ENCODE data around the gene TEPSIN. TPM values are rescaled to one million over a fixed set of nuclear protein-coding genes. Genes with fewer than 3 reads are reported as not detected.

Gene TEPSIN
- total and polyA plus RNA-seq, 12 donors: 3.1 to 144 (median 40.6) TPM

GRCh38 chr17:81212365-81212764 lies 26.5 kb downstream of the TEPSIN start:
- no peaks in the 10 kb centered on the region for H3K9me3 ChIP-seq (replicated peaks in 1 of 3)
- no peak overlapping the region for H3K4me3 ChIP-seq
- no peak for DNase-seq
- H3K4me1 ChIP-seq (replicated peaks in 1 of 2): no peaks in the 10 kb centered on the region
- H3K27me3 ChIP-seq: no peaks in the 10 kb centered on the region
- intact Hi-C loops (cut with DNase I): no loop called here
- no peak for TF ChIP-seq CTCF (IDR thresholded peaks at IDR 0.05)
- no peak for TF ChIP-seq POLR2A (IDR thresholded peaks at IDR 0.05)
- no peak overlapping the region for H3K27ac ChIP-seq
- WGBS, 4 donors: 83 to 94% (median 91%) methylated on average over 9 of the region's 9 CpGs
- no peaks in the 10 kb centered on the region for H3K36me3 ChIP-seq (replicated peaks in 1 of 2)

GRCh38 chr17:81210868-81211267 lies 28.0 kb downstream of the TEPSIN start:
- intact Hi-C loops (cut with DNase I): no loop called here
- Histone ChIP-seq H3K27me3 (no peaks in the 10 kb centered on the region), H3K27ac (no peak overlapping the region), H3K9me3 (replicated peaks in 1 of 3) (no peaks in the 10 kb centered on the region), H3K4me1 (replicated peaks in 1 of 2) (no peaks in the 10 kb centered on the region), H3K4me3 (no peak overlapping the region), H3K36me3 (replicated peaks in 1 of 2) (no peaks in the 10 kb centered on the region)
- TF ChIP-seq POLR2A (IDR thresholded peaks at IDR 0.05) (no peak), CTCF (IDR thresholded peaks at IDR 0.05) (no peak)
- DNase-seq: no peak
- 68 to 75% (median 73%) methylated on average over 12 to 14 of the region's 14 CpGs for WGBS, 4 donors

- Histone ChIP-seq H3K4me1 (replicated peaks in 1 of 2) (no peaks in the 10 kb centered on the region), H3K27ac (no peak overlapping the region), H3K27me3 (no peaks in the 10 kb centered on the region), H3K9me3 (replicated peaks in 1 of 3) (no peaks in the 10 kb centered on the region), H3K4me3 (no peak overlapping the region), H3K36me3 (replicated peaks in 1 of 2) (no peaks in the 10 kb centered on the region)
- TF ChIP-seq CTCF (IDR thresholded peaks at IDR 0.05) (no peak), POLR2A (IDR thresholded peaks at IDR 0.05) (no peak)
- 73 to 86% (median 75%) methylated on average over 10 of the region's 10 CpGs for WGBS, 4 donors
- no peak for DNase-seq
- intact Hi-C loops (cut with DNase I): no loop called here
These were observed 28.4 kb downstream of the TEPSIN start for GRCh38 chr17:81210466-81210865.

- Histone ChIP-seq H3K4me1 (replicated peaks in 1 of 2) (no peaks in the 10 kb centered on the region), H3K9me3 (replicated peaks in 1 of 3) (no peaks in the 10 kb centered on the region), H3K27me3 (no peaks in the 10 kb centered on the region), H3K27ac (no peak overlapping the region), H3K4me3 (no peak overlapping the region), H3K36me3 (replicated peaks in 1 of 2) (no peaks in the 10 kb centered on the region)
- no peak for TF ChIP-seq CTCF (IDR thresholded peaks at IDR 0.05)
- no peak for TF ChIP-seq POLR2A (IDR thresholded peaks at IDR 0.05)
- DNase-seq: no peak
- intact Hi-C loops (cut with DNase I): no loop called here
- 93 to 99% (median 95%) methylated on average over 6 to 16 of the region's 16 CpGs for WGBS, 4 donors
These were observed 29.7 kb downstream of the TEPSIN start for GRCh38 chr17:81209141-81209540.
